MG63 (cell line): ENCODE measurements around the gene GNB1L. TPM values are rescaled to one million over a fixed set of nuclear protein-coding genes. Genes with fewer than 3 reads are reported as not detected.

Experiments used
- DNase-seq: peaks from one replicate; pipeline ENCODE4 v3.0.0-alpha.2; 2020
- H3K27me3 ChIP-seq: fragments of 250-450 bp; sonication (Bioruptor Pico); 2 replicates; pipeline ENCODE4 v1.5.1; 2020; ENCODE audit warnings: mild to moderate bottlenecking, moderate library complexity
- H3K36me3 ChIP-seq: fragments of 250-450 bp; sonication (Bioruptor Pico); 2 replicates; pipeline ENCODE4 v1.5.1; 2020; ENCODE audit warnings: mild to moderate bottlenecking, moderate library complexity
- H3K4me3 ChIP-seq: fragments of 250-450 bp; sonication (Bioruptor Pico); 2 replicates; pipeline ENCODE4 v1.5.1; 2020; ENCODE audit warnings: mild to moderate bottlenecking, moderate library complexity
- H3K9me3 ChIP-seq: fragments of 250-450 bp; sonication (Bioruptor Pico); 2 replicates; pipeline ENCODE4 v1.5.1; 2020; ENCODE audit warnings: mild to moderate bottlenecking, moderate library complexity
- total RNA-seq: library from RNA; depleted of rRNA; stranded (reverse); fragments of >200 nt; shearing (Covaris generic); gene quantifications from 2 replicates; pipeline ENCODE4 v1.2.3, GENCODE V29; 2014; ENCODE audit warnings: low replicate concordance

GNB1L gene
- total RNA-seq, 1 experiment from 2014 or later: 25.2 TPM

- no peak for DNase-seq
- H3K9me3 ChIP-seq: no peaks in the 10 kb centered on the region
Measured at GRCh38 chr22:19853879-19854777, 546 bp downstream of the GNB1L start.

GRCh38 chr22:19853058-19853878 lies 1.4 kb downstream of the GNB1L start:
- peaks cover 53% of the 10 kb centered on the region for H3K36me3 ChIP-seq
- DNase-seq: no peak
- no peaks in the 10 kb centered on the region for H3K27me3 ChIP-seq
- H3K9me3 ChIP-seq: no peaks in the 10 kb centered on the region
- H3K4me3 ChIP-seq: peak overlapping the region; percentile 83

More at GRCh38 chr22:19853879-19854777, 546 bp downstream of the GNB1L start:
- Histone ChIP-seq H3K4me3 (peak overlapping the region; percentile 83), H3K36me3 (peaks cover 53% of the 10 kb centered on the region), H3K27me3 (no peaks in the 10 kb centered on the region)

- H3K4me3 ChIP-seq: peak overlapping the region; percentile 83
- DNase-seq: no peak
- H3K36me3 ChIP-seq: peaks cover 56% of the 10 kb centered on the region
- no peaks in the 10 kb centered on the region for H3K9me3 ChIP-seq
- no peaks in the 10 kb centered on the region for H3K27me3 ChIP-seq
Measured at GRCh38 chr22:19852177-19852781, 2.4 kb downstream of the GNB1L start.

- Histone ChIP-seq H3K36me3 (peaks cover 61% of the 10 kb centered on the region), H3K27me3 (no peaks in the 10 kb centered on the region), H3K9me3 (no peaks in the 10 kb centered on the region), H3K4me3 (no peak overlapping the region)
- no peak for DNase-seq
Measured at GRCh38 chr22:19851291-19852176, 3.1 kb downstream of the GNB1L start.

- no peak overlapping the region for H3K4me3 ChIP-seq
- no peaks in the 10 kb centered on the region for H3K27me3 ChIP-seq
- no peaks in the 10 kb centered on the region for H3K9me3 ChIP-seq
- no peak for DNase-seq
- H3K36me3 ChIP-seq: peaks cover 57% of the 10 kb centered on the region
Measured at GRCh38 chr22:19850763-19851109, 3.9 kb downstream of the GNB1L start.

- Histone ChIP-seq H3K4me3 (no peak overlapping the region), H3K9me3 (no peaks in the 10 kb centered on the region), H3K36me3 (peaks cover 54% of the 10 kb centered on the region), H3K27me3 (no peaks in the 10 kb centered on the region)
- DNase-seq: no peak
Measured at GRCh38 chr22:19849835-19850762, 4.6 kb downstream of the GNB1L start.

- H3K4me3 ChIP-seq: no peak overlapping the region
- peaks cover 47% of the 10 kb centered on the region for H3K36me3 ChIP-seq
- H3K27me3 ChIP-seq: no peaks in the 10 kb centered on the region
- no peaks in the 10 kb centered on the region for H3K9me3 ChIP-seq
- peak; percentile 69 for DNase-seq
Measured at GRCh38 chr22:19848298-19849224, 6.1 kb downstream of the GNB1L start.

GRCh38 chr22:19847345-19847632 lies 7.4 kb downstream of the GNB1L start:
- DNase-seq: no peak
- no peaks in the 10 kb centered on the region for H3K27me3 ChIP-seq
- H3K4me3 ChIP-seq: no peak overlapping the region
- H3K9me3 ChIP-seq: no peaks in the 10 kb centered on the region
- peaks cover 37% of the 10 kb centered on the region for H3K36me3 ChIP-seq

- Histone ChIP-seq H3K36me3 (peaks cover 32% of the 10 kb centered on the region), H3K4me3 (no peak overlapping the region), H3K27me3 (no peaks in the 10 kb centered on the region), H3K9me3 (no peaks in the 10 kb centered on the region)
- no peak for DNase-seq
Measured at GRCh38 chr22:19846620-19847344, 7.9 kb downstream of the GNB1L start.

- Histone ChIP-seq H3K27me3 (no peaks in the 10 kb centered on the region), H3K36me3 (peaks cover 16% of the 10 kb centered on the region), H3K9me3 (no peaks in the 10 kb centered on the region), H3K4me3 (no peak overlapping the region)
- no peak for DNase-seq
Measured at GRCh38 chr22:19845054-19845722, 9.5 kb downstream of the GNB1L start.

GRCh38 chr22:19844377-19845053 lies 10.2 kb downstream of the GNB1L start:
- peak; percentile 96 for DNase-seq
- no peaks in the 10 kb centered on the region for H3K9me3 ChIP-seq
- no peaks in the 10 kb centered on the region for H3K27me3 ChIP-seq
- no peak overlapping the region for H3K4me3 ChIP-seq
- H3K36me3 ChIP-seq: peaks cover 9% of the 10 kb centered on the region

GRCh38 chr22:19843857-19844376 lies 10.8 kb downstream of the GNB1L start:
- Histone ChIP-seq H3K36me3 (peaks cover 7% of the 10 kb centered on the region), H3K27me3 (no peaks in the 10 kb centered on the region), H3K4me3 (no peak overlapping the region), H3K9me3 (no peaks in the 10 kb centered on the region)
- DNase-seq: no peak
